ENCODE data around the gene DCTN5.

GRCh38 chr16:23640615-23640930 lies 693 bp upstream of the DCTN5 start:
- no peak for TF ChIP-seq POLR2A (IDR thresholded peaks at IDR 0.05)
- TF ChIP-seq CTCF (IDR thresholded peaks at IDR 0.05 in 4 of 5, conservative IDR thresholded peaks at IDR 0.05 in 1 of 5), result no peak

Data from gastrocnemius medialis (tissue), 4 donors.